Measurements from ENCODE around the gene TBX19.
"Not testable (repeated sequence)": the region's sequence is repeated elsewhere in the genome, so short reads cannot be mapped to it uniquely, and the experiment has no call there.

The TBX19 gene

DNA sequence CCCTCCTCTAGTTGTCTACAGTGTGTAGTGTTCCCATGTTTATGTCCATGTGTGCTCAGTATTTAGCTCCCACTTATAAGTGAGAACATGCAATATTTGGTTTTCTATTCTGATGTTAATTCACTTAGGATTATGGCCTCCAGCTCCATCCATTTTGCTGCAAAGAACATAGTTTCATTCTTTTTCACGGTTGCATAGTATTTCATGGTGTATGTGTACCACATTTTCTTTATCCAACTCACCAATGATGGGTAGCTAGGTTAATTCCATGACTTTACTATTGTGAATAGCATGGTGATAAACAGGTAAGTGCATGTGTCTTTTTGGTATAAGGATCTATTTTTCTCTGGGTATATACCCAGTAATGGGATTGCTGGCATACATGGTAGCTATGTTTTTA lies 67.0 kb downstream of the TBX19 start:
- no peak for DNase-seq (ENCODE audit: low read depth)
- no peak overlapping the region for H3K4me3 ChIP-seq (ENCODE audit: low read depth, low read length)
- TF ChIP-seq, protein P1, sequence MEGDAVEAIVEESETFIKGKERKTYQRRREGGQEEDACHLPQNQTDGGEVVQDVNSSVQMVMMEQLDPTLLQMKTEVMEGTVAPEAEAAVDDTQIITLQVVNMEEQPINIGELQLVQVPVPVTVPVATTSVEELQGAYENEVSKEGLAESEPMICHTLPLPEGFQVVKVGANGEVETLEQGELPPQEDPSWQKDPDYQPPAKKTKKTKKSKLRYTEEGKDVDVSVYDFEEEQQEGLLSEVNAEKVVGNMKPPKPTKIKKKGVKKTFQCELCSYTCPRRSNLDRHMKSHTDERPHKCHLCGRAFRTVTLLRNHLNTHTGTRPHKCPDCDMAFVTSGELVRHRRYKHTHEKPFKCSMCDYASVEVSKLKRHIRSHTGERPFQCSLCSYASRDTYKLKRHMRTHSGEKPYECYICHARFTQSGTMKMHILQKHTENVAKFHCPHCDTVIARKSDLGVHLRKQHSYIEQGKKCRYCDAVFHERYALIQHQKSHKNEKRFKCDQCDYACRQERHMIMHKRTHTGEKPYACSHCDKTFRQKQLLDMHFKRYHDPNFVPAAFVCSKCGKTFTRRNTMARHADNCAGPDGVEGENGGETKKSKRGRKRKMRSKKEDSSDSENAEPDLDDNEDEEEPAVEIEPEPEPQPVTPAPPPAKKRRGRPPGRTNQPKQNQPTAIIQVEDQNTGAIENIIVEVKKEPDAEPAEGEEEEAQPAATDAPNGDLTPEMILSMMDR (IDR thresholded peaks at IDR 0.05; ENCODE audit: insufficient read depth, low read depth, low read length, missing control alignments), result no peak

DNA sequence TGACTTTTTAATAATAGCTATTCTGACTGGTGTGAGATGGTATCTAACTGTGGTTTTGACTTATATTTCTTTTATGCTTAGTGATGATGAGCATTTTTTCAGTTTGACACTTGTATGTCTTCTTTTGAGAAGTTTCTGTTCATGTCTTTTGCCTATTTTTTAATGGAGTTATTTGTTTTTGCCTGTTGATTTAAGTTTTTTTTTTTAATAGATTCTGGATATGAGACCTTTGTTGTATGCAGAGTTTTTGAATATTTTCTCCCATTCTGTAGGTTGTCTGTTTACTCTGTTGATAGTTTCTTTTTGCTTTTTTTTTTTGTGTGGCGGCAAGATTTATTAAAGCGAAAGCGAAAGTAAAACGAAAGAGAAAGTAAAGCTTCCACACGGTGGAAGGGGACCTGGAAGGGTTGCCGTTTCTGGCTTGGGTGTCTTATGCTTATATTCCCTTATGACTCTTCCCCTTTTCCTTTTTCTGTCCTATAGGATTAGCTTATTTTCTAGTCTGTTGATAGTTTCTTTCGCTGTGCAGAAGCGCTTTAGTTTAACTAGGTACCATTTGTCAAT lies 67.6 kb downstream of the TBX19 start:
- peak overlapping the region; percentile 24; the same call in 1 of the 2 replicates for H3K4me3 ChIP-seq (ENCODE audit: low read depth, low read length)
- peak; percentile 16 for DNase-seq (ENCODE audit: low read depth)
- TF ChIP-seq, protein P1 (IDR thresholded peaks at IDR 0.05; ENCODE audit: insufficient read depth, low read depth, low read length, missing control alignments), result no peak

DNA sequence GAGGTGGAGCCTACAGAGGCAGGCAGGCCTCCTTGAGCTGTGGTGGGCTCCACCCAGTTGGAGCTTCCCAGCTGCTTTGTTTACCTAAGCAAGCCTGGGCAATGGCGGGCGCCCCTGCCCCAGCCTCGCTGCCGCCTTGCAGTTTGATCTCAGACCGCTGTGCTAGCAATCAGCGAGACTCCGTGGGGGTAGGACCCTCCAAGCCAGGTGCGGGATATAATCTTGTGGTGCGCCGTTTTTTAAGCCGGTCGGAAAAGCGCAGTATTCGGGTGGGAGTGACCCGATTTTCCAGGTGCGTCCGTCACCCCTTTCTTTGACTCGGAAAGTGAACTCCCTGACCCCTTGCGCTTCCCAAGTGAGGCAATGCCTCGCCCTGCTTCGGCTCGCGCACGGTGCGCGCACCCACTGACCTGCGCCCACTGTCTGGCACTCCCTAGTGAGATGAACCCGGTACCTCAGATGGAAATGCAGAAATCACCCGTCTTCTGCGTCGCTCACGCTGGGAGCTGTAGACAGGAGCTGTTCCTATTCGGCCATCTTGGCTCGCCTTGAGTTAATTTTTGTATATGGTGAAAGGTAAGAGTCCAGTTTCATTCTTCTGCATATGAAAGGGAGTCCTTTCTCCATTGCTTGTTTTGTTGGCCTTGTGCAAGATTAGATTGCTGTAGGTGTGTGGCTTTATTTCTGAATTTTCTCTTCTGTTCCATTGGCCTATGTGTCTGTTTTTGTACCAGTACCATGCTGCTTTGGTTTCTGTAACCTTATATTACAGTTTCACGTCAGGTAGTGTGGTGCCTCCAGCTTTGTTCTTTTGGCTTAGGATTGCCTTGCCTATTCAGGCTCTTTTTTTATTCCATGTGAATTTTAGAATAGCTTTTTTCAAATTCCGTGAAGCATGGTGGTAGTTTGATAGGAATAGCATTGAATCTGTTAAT lies 73.9 kb downstream of the TBX19 start:
- not testable (repeated sequence) for DNase-seq (ENCODE audit: low read depth); H3K4me3 ChIP-seq (ENCODE audit: low read depth, low read length)

DNA sequence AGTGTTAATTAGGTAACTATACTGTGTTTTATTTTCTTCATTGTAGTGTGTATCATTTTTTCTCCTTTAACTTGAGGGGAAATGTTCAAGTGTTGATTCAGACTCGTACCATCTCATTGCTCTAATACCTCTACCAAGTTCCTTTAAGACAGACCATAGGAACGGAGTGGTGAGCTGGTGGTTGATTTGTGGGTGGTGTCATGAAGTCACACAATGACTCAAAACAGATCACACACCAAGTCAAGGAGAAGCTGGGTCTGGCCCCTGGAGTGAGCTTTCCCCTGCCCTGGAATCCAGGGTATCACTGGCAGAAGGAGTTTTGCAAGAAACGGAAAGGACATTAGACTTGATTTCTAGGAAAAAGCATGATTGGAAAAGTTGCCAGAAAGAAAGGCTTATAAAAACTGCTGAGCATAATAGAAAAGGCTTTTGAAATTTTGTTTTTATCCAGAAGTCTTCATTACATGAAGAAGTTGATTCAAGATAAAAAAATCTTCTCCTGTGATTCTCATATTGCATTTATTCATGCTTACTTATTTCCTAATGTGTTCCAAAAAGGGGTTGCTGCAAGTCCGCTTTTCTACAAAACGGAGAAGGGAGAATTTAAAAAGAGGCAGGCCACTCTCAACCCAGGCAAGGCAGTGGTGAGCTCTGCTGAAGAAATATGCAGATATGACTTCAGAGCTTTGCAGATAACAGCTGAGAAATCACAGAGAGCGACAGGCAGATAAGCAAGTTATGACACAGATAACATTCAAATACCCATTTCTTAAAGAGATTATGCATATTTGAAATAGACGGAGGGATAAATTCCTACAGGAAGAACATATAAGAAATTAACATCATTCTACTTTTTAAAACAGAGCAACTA lies 79.7 kb downstream of the TBX19 start:
- TF ChIP-seq, protein P1 (IDR thresholded peaks at IDR 0.05; ENCODE audit: insufficient read depth, low read depth, low read length, missing control alignments), result no peak
- no peak overlapping the region for H3K4me3 ChIP-seq (ENCODE audit: low read depth, low read length)
- DNase-seq (ENCODE audit: low read depth), result no peak

DNA sequence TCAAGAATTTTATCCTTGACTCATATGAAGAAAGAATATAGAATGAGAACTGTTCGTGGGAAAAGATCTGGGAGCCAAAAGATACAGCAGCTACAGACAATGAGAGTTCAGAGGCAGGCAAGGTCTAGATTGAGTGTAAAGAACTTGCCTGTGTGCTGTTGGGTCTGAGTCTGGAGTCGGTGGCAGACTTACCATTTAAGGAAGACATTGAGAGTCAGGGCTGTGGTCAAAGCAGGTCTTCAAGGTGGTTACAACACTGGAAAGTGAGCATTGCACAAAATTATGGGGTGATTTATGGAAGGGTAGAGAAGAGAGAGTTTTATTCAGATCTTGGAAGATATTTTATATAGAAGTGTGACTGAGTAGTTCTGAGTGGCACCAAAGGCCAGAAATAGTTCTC lies 80.6 kb downstream of the TBX19 start:
- TF ChIP-seq, protein P1 (IDR thresholded peaks at IDR 0.05; ENCODE audit: insufficient read depth, low read depth, low read length, missing control alignments), result no peak
- no peak overlapping the region for H3K4me3 ChIP-seq (ENCODE audit: low read depth, low read length)
- DNase-seq (ENCODE audit: low read depth), result no peak

DNA sequence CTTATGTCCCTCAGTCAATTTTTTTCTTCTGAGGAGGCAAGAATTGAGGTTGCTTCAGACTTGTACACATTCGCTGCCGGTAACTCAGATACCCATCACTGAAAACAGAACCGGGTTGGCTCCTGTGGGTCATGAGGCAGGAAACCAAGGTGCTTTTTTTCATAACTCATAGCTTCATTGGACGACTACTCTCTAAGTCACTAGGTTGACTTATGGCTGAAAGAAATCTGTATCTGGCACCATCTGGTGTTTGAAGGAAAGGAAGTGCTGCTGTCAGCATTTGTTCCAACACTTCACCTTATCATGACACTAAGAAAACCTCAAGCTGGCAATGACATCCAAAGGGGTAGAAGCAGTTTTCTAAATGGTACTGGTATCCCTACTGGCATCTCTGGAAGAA lies 82.3 kb downstream of the TBX19 start:
- TF ChIP-seq, protein P1 (IDR thresholded peaks at IDR 0.05; ENCODE audit: insufficient read depth, low read depth, low read length, missing control alignments), result no peak
- H3K4me3 ChIP-seq (ENCODE audit: low read depth, low read length), result no peak overlapping the region
- peak; percentile 16 for DNase-seq (ENCODE audit: low read depth)

Data from GM12865 (cell line).